ENCODE data around the gene TCEANC. TPM values are rescaled to one million over a fixed set of nuclear protein-coding genes. Genes with fewer than 3 reads are reported as not detected.
A peak's percentile ranks its signal among the peaks of the same experiment; 100 is the strongest.

Gene TCEANC
- total and polyA plus RNA-seq, 2 donors from 2014 or later: 2.6 to 5.3 TPM

DNA sequence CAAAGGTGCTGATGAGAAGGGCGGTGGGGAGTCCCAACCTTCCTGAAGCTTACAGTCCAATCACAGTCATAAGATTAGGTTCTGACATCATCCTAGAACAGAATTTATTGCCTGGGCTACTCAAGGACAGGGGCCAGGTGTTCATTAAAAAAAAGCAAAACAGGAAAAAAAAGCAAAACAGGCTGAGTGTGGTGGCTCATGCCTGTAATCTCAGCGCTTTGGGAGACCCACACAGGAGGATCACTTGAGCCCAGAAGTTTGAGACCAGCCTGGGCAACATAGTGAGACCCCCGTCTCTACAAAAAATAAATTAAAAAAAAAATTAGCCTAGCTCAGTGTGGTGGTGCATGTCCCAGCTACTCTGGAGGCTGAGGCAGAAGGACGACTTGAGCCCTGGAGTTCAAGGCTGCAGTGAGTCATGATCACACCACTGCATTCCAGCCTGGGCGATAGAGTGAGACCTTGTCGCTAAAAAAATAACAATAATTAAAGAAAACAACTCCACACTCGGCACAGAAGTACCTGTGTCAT lies 39.0 kb downstream of the TCEANC start:
- Histone ChIP-seq H3K4me3 (ENCODE audit: low read length in 3 of 3) (no peak overlapping the region), H3K27me3 (ENCODE audit: control insufficient read depth, insufficient read depth, low read length) (peaks cover 39% of the 10 kb centered on the region), H3K36me3 (ENCODE audit: control insufficient read depth in 2 of 3, insufficient read depth in 3 of 3, low read length in 3 of 3) (no peaks in the 10 kb centered on the region), H3K9me3 (ENCODE audit: control insufficient read depth in 2 of 3, insufficient read depth in 1 of 3, low read length in 3 of 3) (no peaks in the 10 kb centered on the region), H3K27ac (ENCODE audit: low read depth in 2 of 2, low read length in 2 of 2) (peak overlapping the region; percentile 11 to 47), H3K9ac (ENCODE audit: low read length in 3 of 3) (no peak overlapping the region), H3K4me1 (ENCODE audit: control insufficient read depth in 2 of 3, insufficient read depth in 2 of 3, low read depth in 1 of 3, low read length in 3 of 3) (peaks cover 0 to 18% (median 11%) of the 10 kb centered on the region in 3 donors)
- DNase-seq (no peak), FAIRE-seq (no peak)
- intact Hi-C loops (cut with DNase I): no loop called here
- TF ChIP-seq, protein P1, sequence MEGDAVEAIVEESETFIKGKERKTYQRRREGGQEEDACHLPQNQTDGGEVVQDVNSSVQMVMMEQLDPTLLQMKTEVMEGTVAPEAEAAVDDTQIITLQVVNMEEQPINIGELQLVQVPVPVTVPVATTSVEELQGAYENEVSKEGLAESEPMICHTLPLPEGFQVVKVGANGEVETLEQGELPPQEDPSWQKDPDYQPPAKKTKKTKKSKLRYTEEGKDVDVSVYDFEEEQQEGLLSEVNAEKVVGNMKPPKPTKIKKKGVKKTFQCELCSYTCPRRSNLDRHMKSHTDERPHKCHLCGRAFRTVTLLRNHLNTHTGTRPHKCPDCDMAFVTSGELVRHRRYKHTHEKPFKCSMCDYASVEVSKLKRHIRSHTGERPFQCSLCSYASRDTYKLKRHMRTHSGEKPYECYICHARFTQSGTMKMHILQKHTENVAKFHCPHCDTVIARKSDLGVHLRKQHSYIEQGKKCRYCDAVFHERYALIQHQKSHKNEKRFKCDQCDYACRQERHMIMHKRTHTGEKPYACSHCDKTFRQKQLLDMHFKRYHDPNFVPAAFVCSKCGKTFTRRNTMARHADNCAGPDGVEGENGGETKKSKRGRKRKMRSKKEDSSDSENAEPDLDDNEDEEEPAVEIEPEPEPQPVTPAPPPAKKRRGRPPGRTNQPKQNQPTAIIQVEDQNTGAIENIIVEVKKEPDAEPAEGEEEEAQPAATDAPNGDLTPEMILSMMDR (IDR thresholded peaks at IDR 0.05; ENCODE audit: borderline replicate concordance, extremely low read depth, insufficient read depth): no peak

DNA sequence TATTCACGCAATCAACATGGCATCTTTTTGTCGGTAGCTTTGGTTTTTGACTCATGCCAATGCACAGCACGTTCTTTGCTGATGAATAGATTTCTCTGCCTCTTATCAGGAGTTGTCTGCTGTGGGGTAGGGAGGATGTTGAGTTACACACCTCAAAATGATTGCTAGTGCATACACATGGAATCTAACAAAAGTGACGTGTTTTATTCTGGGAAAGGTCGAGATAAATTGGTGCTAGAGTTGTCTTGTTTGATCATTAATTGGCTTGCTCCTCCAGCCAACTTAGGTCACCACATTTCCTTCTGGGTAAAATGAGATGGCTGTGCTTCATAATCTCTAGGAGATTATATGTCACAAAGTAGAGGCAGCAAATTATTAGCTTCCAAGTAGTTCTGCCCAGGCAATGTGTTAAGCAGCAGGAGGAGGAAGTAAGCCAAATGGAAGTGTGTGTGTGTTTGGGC lies 39.9 kb downstream of the TCEANC start:
- DNase-seq: no peak
- TF ChIP-seq, protein P1 (IDR thresholded peaks at IDR 0.05; ENCODE audit: borderline replicate concordance, extremely low read depth, insufficient read depth): no peak
- H3K27ac ChIP-seq (ENCODE audit: low read depth in 2 of 2, low read length in 2 of 2): peak overlapping the region in 1 of 2 donors; percentile 47
- no peaks in the 10 kb centered on the region for H3K36me3 ChIP-seq (ENCODE audit: control insufficient read depth in 2 of 3, insufficient read depth in 3 of 3, low read length in 3 of 3)
- FAIRE-seq: no peak
- no peaks in the 10 kb centered on the region for H3K9me3 ChIP-seq (ENCODE audit: control insufficient read depth in 2 of 3, insufficient read depth in 1 of 3, low read length in 3 of 3)
- intact Hi-C loops (cut with DNase I): no loop called here
- no peak overlapping the region for H3K4me3 ChIP-seq (ENCODE audit: low read length in 3 of 3)
- H3K9ac ChIP-seq (ENCODE audit: low read length in 3 of 3): no peak overlapping the region
- peaks cover 0 to 18% (median 11%) of the 10 kb centered on the region in 3 donors for H3K4me1 ChIP-seq (ENCODE audit: control insufficient read depth in 2 of 3, insufficient read depth in 2 of 3, low read depth in 1 of 3, low read length in 3 of 3)
- peaks cover 35% of the 10 kb centered on the region for H3K27me3 ChIP-seq (ENCODE audit: control insufficient read depth, insufficient read depth, low read length)

DNA sequence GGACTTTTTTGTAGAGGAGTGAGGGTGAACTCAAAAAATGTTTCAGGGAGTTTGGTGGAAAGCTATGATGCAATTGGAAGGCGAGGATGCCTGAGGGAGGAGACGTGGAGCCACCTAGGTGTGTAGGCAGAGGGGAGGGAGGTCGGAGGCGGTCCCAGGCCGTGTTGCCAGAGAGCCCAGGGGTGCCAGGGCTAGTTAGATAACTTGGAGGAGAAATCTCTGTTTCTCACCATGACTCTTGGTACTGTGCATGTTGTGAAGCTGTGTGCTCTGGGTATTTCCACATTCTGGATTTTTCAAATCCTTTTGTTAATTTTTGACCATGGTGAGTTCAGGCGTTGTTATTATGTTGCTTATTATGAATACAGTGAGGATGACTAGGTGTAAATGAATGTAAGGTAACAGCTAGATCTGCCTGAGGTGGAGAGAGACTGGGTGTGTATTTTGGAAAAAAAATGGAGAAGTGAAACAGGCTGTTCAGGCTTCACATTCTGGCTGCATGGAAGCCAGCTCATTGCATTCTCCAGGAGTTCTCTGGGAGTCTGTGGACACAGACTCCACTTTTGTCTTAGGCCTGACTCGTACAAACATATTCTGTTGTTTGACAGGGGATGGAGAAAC lies 40.5 kb downstream of the TCEANC start:
- intact Hi-C loops (cut with DNase I): no loop called here
- DNase-seq (no peak), FAIRE-seq (no peak)
- TF ChIP-seq, protein P1 (IDR thresholded peaks at IDR 0.05; ENCODE audit: borderline replicate concordance, extremely low read depth, insufficient read depth): no peak
- peak overlapping the region in 1 of 2 donors; percentile 47 for H3K27ac ChIP-seq (ENCODE audit: low read depth in 2 of 2, low read length in 2 of 2)
- no peaks in the 10 kb centered on the region for H3K36me3 ChIP-seq (ENCODE audit: control insufficient read depth in 2 of 3, insufficient read depth in 3 of 3, low read length in 3 of 3)
- H3K9me3 ChIP-seq (ENCODE audit: control insufficient read depth in 2 of 3, insufficient read depth in 1 of 3, low read length in 3 of 3): no peaks in the 10 kb centered on the region
- no peak overlapping the region for H3K4me3 ChIP-seq (ENCODE audit: low read length in 3 of 3)
- no peak overlapping the region for H3K9ac ChIP-seq (ENCODE audit: low read length in 3 of 3)
- H3K4me1 ChIP-seq (ENCODE audit: control insufficient read depth in 2 of 3, insufficient read depth in 2 of 3, low read depth in 1 of 3, low read length in 3 of 3): peaks cover 0 to 18% (median 11%) of the 10 kb centered on the region in 3 donors
- peaks cover 31% of the 10 kb centered on the region for H3K27me3 ChIP-seq (ENCODE audit: control insufficient read depth, insufficient read depth, low read length)

Measured in kidney (tissue), 14 donors.